B cell (primary cell): ENCODE measurements around the gene CNTN4.

Experiments
- CTCF ChIP-seq: fragments of 200-600 bp; IDR thresholded peaks from one replicate; pipeline ENCODE4 v1.8.0; 2022; ENCODE audit warnings: antibody characterized with exemption, mild to moderate bottlenecking
- EZH2 ChIP-seq: IDR thresholded peaks from 2 replicates; pipeline ENCODE4 v1.6.1; 2012; ENCODE audit warnings: borderline replicate concordance, low read depth, mild to moderate bottlenecking, moderate library complexity, low read length; ENCODE audit not compliant: insufficient read depth, poor library complexity, severe bottlenecking

- TF ChIP-seq CTCF = no peak
- no peak for TF ChIP-seq EZH2
Measured at GRCh38 chr3:2603692-2604289, 505.1 kb downstream of the CNTN4 start.
